GM19240 (cell line): ENCODE results near the gene PARVG.

ENCODE experiments used
- DNase-seq: peaks from one replicate; pipeline ENCODE4 v3.0.0; 2011; ENCODE audit warnings: low spot score; ENCODE audit not compliant: insufficient read length

The PARVG gene

GRCh38 chr22:44180706-44181032 is at the start of gene PARVG:
PARVG (plus strand) TSS chr22:44180925; CDS start chr22:44183330, 2,405 bp downstream.
- DNase-seq, result peak; percentile 72

GRCh38 chr22:44131412-44131811 is 49.3 kb upstream of the PARVG start:
- no peak for DNase-seq

- no peak for DNase-seq
Observed at GRCh38 chr22:44131989-44132685, 48.6 kb upstream of the PARVG start.

- DNase-seq, result no peak
Observed at GRCh38 chr22:44132724-44133123, 48.0 kb upstream of the PARVG start.

GRCh38 chr22:44133161-44133560 is 47.6 kb upstream of the PARVG start:
- no peak for DNase-seq

- no peak for DNase-seq
Observed at GRCh38 chr22:44133901-44134571, 46.7 kb upstream of the PARVG start.

- DNase-seq, result no peak
Observed at GRCh38 chr22:44136112-44136511, 44.6 kb upstream of the PARVG start.

- DNase-seq, result no peak
Observed at GRCh38 chr22:44136786-44137185, 43.9 kb upstream of the PARVG start.

GRCh38 chr22:44137415-44137814 is 43.3 kb upstream of the PARVG start:
- DNase-seq, result no peak

GRCh38 chr22:44139773-44140172 is 41.0 kb upstream of the PARVG start:
- DNase-seq, result no peak

- no peak for DNase-seq
Observed at GRCh38 chr22:44142421-44143104, 38.2 kb upstream of the PARVG start.

GRCh38 chr22:44143105-44143474 is 37.6 kb upstream of the PARVG start:
- no peak for DNase-seq

GRCh38 chr22:44143579-44143978 is 37.1 kb upstream of the PARVG start:
- DNase-seq, result no peak

GRCh38 chr22:44144046-44144569 is 36.6 kb upstream of the PARVG start:
- no peak for DNase-seq

GRCh38 chr22:44145544-44145943 is 35.2 kb upstream of the PARVG start:
- DNase-seq, result no peak

- DNase-seq, result no peak
Observed at GRCh38 chr22:44146088-44146861, 34.5 kb upstream of the PARVG start.

GRCh38 chr22:44147008-44147645 is 33.6 kb upstream of the PARVG start:
- no peak for DNase-seq

- no peak for DNase-seq
Observed at GRCh38 chr22:44147821-44148574, 32.7 kb upstream of the PARVG start.

- DNase-seq, result no peak
Observed at GRCh38 chr22:44151676-44152075, 29.0 kb upstream of the PARVG start.

- DNase-seq, result no peak
Observed at GRCh38 chr22:44153710-44154109, 27.0 kb upstream of the PARVG start.
